ENCODE data around the gene NUP205.
"Not testable (repeated sequence)": the region's sequence is repeated elsewhere in the genome, so short reads cannot be mapped to it uniquely, and the experiment has no call there.

NUP205 gene

GRCh38 chr7:135634191-135634878 lies 76.6 kb downstream of the NUP205 start:
- CTCF ChIA-PET = interaction anchor here (0.6 to 1.7 kb wide), 3 partner anchors 11 to 348 kb away, joined by 3 to 10 read pairs (median 4); no protein-coding TSS in a partner anchor
- no peak overlapping the region for H3K4me3 ChIP-seq (ENCODE audit: low read depth, low read length)
- peaks cover 62 to 87% of the 10 kb centered on the region in 2 experiments for H3K36me3 ChIP-seq (ENCODE audit: control insufficient read depth in 2 of 2, insufficient read depth in 1 of 2, low read length in 2 of 2)
- POLR2A ChIA-PET = no interaction called here
- TF ChIP-seq BCL11B (tag by site-specific recombination; IDR thresholded peaks at IDR 0.05; ENCODE audit: low read depth) = no peak
- no peak for TF ChIP-seq ZNF701 (tag by site-specific recombination; IDR thresholded peaks at IDR 0.05)
- no peak for TF ChIP-seq ZNF658 (tag by site-specific recombination; IDR thresholded peaks at IDR 0.05)
- no peak for TF ChIP-seq ZNF610 (tag by site-specific recombination; IDR thresholded peaks at IDR 0.05; ENCODE audit: borderline replicate concordance)
- TF ChIP-seq ZNF624 (tag by site-specific recombination; IDR thresholded peaks at IDR 0.05) = no peak
- TF ChIP-seq, protein P1, sequence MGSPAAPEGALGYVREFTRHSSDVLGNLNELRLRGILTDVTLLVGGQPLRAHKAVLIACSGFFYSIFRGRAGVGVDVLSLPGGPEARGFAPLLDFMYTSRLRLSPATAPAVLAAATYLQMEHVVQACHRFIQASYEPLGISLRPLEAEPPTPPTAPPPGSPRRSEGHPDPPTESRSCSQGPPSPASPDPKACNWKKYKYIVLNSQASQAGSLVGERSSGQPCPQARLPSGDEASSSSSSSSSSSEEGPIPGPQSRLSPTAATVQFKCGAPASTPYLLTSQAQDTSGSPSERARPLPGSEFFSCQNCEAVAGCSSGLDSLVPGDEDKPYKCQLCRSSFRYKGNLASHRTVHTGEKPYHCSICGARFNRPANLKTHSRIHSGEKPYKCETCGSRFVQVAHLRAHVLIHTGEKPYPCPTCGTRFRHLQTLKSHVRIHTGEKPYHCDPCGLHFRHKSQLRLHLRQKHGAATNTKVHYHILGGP (tag by site-specific recombination; IDR thresholded peaks at IDR 0.05) = no peak
- no peak for TF ChIP-seq KLF9 (tag by site-specific recombination; IDR thresholded peaks at IDR 0.05; ENCODE audit: low read depth)
- no peak for TF ChIP-seq ZBTB21 (tag by site-specific recombination; IDR thresholded peaks at IDR 0.05)
- TF ChIP-seq, protein P2, sequence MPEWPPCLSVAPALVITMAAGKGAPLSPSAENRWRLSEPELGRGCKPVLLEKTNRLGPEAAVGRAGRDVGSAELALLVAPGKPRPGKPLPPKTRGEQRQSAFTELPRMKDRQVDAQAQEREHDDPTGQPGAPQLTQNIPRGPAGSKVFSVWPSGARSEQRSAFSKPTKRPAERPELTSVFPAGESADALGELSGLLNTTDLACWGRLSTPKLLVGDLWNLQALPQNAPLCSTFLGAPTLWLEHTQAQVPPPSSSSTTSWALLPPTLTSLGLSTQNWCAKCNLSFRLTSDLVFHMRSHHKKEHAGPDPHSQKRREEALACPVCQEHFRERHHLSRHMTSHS (tag by site-specific recombination; IDR thresholded peaks at IDR 0.05) = no peak
- no peak for TF ChIP-seq ZNF324 (tag by site-specific recombination; IDR thresholded peaks at IDR 0.05)
- no peak for TF ChIP-seq ZNF664 (tag by site-specific recombination; IDR thresholded peaks at IDR 0.05)
- TF ChIP-seq ZSCAN16 (tag by site-specific recombination; IDR thresholded peaks at IDR 0.05) = no peak
- no peak for TF ChIP-seq GLI2 (tag by site-specific recombination; IDR thresholded peaks at IDR 0.05; ENCODE audit: borderline replicate concordance, low read depth)
- TF ChIP-seq ZNF433 (tag by site-specific recombination; IDR thresholded peaks at IDR 0.05; ENCODE audit: low read depth) = no peak
- no peak for TF ChIP-seq ZNF132 (tag by site-specific recombination; IDR thresholded peaks at IDR 0.05; ENCODE audit: borderline replicate concordance)
- TF ChIP-seq ZNF555 (tag by site-specific recombination; conservative IDR thresholded peaks at IDR 0.05) = no peak
- TF ChIP-seq ZNF391 (tag by site-specific recombination; IDR thresholded peaks at IDR 0.05; ENCODE audit: borderline replicate concordance, low read depth) = no peak
- no peak for TF ChIP-seq ZNF600 (tag by site-specific recombination; IDR thresholded peaks at IDR 0.05)
- TF ChIP-seq, protein P3, sequence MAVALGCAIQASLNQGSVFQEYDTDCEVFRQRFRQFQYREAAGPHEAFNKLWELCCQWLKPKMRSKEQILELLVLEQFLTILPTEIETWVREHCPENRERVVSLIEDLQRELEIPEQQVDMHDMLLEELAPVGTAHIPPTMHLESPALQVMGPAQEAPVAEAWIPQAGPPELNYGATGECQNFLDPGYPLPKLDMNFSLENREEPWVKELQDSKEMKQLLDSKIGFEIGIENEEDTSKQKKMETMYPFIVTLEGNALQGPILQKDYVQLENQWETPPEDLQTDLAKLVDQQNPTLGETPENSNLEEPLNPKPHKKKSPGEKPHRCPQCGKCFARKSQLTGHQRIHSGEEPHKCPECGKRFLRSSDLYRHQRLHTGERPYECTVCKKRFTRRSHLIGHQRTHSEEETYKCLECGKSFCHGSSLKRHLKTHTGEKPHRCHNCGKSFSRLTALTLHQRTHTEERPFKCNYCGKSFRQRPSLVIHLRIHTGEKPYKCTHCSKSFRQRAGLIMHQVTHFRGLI (tag by site-specific recombination; IDR thresholded peaks at IDR 0.05) = no peak
- TF ChIP-seq ZNF560 (tag by site-specific recombination; IDR thresholded peaks at IDR 0.05; ENCODE audit: borderline replicate concordance) = no peak
- H3K4me1 ChIP-seq (ENCODE audit: control insufficient read depth, insufficient read depth, low read length) = no peaks in the 10 kb centered on the region
- H3K9me3 ChIP-seq (ENCODE audit: control insufficient read depth, insufficient read depth, low read depth, low read length) = no peaks in the 10 kb centered on the region
- no peak overlapping the region for H3K27ac ChIP-seq (ENCODE audit: extremely low read depth, low read depth, low read length)

DNA sequence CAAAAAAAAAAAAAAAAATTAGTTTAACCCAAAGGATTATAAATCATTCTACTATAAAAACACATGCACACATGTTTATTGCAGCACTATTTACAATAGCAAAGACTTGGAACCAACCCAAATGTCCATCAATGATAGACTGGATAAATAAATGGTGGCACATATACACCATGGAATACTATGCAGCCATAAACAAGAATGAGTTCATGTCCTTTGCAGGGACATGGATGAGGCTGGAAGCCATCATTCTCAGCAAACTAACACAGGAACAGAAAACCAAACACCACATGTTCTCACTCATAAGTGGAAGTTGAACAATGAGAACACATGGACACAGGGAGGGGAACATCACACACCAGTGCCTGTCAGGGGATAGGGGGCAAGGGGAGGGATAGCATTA lies 82.0 kb downstream of the NUP205 start:
- POLR2A ChIA-PET; H3K27ac ChIP-seq (ENCODE audit: extremely low read depth, low read depth, low read length); H3K9me3 ChIP-seq (ENCODE audit: control insufficient read depth, insufficient read depth, low read depth, low read length); H3K4me3 ChIP-seq (ENCODE audit: low read depth, low read length); H3K4me1 ChIP-seq (ENCODE audit: control insufficient read depth, insufficient read depth, low read length): not testable (repeated sequence)
- H3K36me3 ChIP-seq (ENCODE audit: control insufficient read depth in 2 of 2, insufficient read depth in 1 of 2, low read length in 2 of 2) = peaks cover 54 to 85% of the 10 kb centered on the region in 2 experiments
- TF ChIP-seq ZNF146 (tag by site-specific recombination; IDR thresholded peaks at IDR 0.05) = peak; percentile 99
- CTCF ChIA-PET = interaction anchor here (0.6 to 1.1 kb wide), 3 partner anchors 19 to 276 kb away, joined by 3 to 4 read pairs (median 3); no protein-coding TSS in a partner anchor

Data from HEK293 (cell line).